ENCODE results near the gene WDR26.

GRCh38 chr1:224377676-224378006, 57.0 kb downstream of the WDR26 start:
- TF ChIP-seq CTCF (IDR thresholded peaks at IDR 0.05; ENCODE audit: insufficient read depth, low read depth, low read length) (no peak), EZH2 (IDR thresholded peaks at IDR 0.05; ENCODE audit: insufficient read depth, low read length) (no peak)
